Fibroblast of the conjunctiva (primary cell): ENCODE results near the gene ENAH.

Source experiments
- DNase-seq: peaks from one replicate; pipeline ENCODE4 v3.0.0-alpha.2; 2010; ENCODE audit warnings: low read depth

ENAH gene

GRCh38 chr1:225603538-225604354 lies 49.2 kb downstream of the ENAH start:
- DNase-seq, result peak; percentile 31

- DNase-seq, result no peak
Observed at GRCh38 chr1:225602590-225603206, 50.2 kb downstream of the ENAH start.

- no peak for DNase-seq
Observed at GRCh38 chr1:225601902-225602589, 50.9 kb downstream of the ENAH start.

- DNase-seq, result no peak
Observed at GRCh38 chr1:225598847-225599246, 54.1 kb downstream of the ENAH start.

- DNase-seq, result no peak
Observed at GRCh38 chr1:225597926-225598575, 54.9 kb downstream of the ENAH start.

- no peak for DNase-seq
Observed at GRCh38 chr1:225596736-225597135, 56.2 kb downstream of the ENAH start.

GRCh38 chr1:225595974-225596551 lies 56.9 kb downstream of the ENAH start:
- DNase-seq, result no peak

GRCh38 chr1:225595452-225595851 lies 57.5 kb downstream of the ENAH start:
- no peak for DNase-seq

- no peak for DNase-seq
Observed at GRCh38 chr1:225593414-225593813, 59.5 kb downstream of the ENAH start.

- DNase-seq, result no peak
Observed at GRCh38 chr1:225592362-225593025, 60.4 kb downstream of the ENAH start.

- no peak for DNase-seq
Observed at GRCh38 chr1:225587310-225587709, 65.6 kb downstream of the ENAH start.

GRCh38 chr1:225581186-225581585 lies 71.7 kb downstream of the ENAH start:
- DNase-seq, result no peak

- DNase-seq, result no peak
Observed at GRCh38 chr1:225580238-225581099, 72.5 kb downstream of the ENAH start.

- DNase-seq, result no peak
Observed at GRCh38 chr1:225578251-225578977, 74.5 kb downstream of the ENAH start.

GRCh38 chr1:225577241-225577640 lies 75.7 kb downstream of the ENAH start:
- no peak for DNase-seq

GRCh38 chr1:225573216-225573615 lies 79.7 kb downstream of the ENAH start:
- DNase-seq, result no peak

- no peak for DNase-seq
Observed at GRCh38 chr1:225572422-225572821, 80.5 kb downstream of the ENAH start.

- no peak for DNase-seq
Observed at GRCh38 chr1:225567789-225568188, 85.1 kb downstream of the ENAH start.

- peak; percentile 63 for DNase-seq
Observed at GRCh38 chr1:225565847-225566246, 87.1 kb downstream of the ENAH start.

GRCh38 chr1:225561675-225562074 lies 91.2 kb downstream of the ENAH start:
- DNase-seq, result no peak
